SH-SY5Y (cell line): Measurements from ENCODE around the gene AMPH.

Source experiments
- GATA2 ChIP-seq: IDR thresholded peaks from 2 replicates; pipeline ENCODE4 v1.6.1; 2011; ENCODE audit warnings: mild to moderate bottlenecking, low read depth, low read length
- GATA3 ChIP-seq: IDR thresholded peaks from 2 replicates; pipeline ENCODE4 v1.6.1; 2011; ENCODE audit warnings: low read depth, mild to moderate bottlenecking, low read length, moderate library complexity

GRCh38 chr7:38385682-38386081, 245.5 kb downstream of the AMPH start:
- TF ChIP-seq GATA3 (no peak), GATA2 (no peak)
